Progenitor cell of endocrine pancreas (in vitro differentiated cells): Measurements from ENCODE around the gene SYNGR1. TPM values are rescaled to one million over a fixed set of nuclear protein-coding genes. Genes with fewer than 3 reads are reported as not detected.

Experiments used
- DNase-seq: peaks from one replicate; pipeline ENCODE4 v3.0.0; 2021; ENCODE audit warnings: low spot score; ENCODE audit not compliant: unreplicated experiment
- H3K27ac Mint-ChIP-seq: 2 replicates; pipeline ENCODE4 v1.8.0; 2021; ENCODE audit warnings: mild to moderate bottlenecking, moderate library complexity, mixed read lengths
- H3K27me3 Mint-ChIP-seq: 2 replicates; pipeline ENCODE4 v1.8.0; 2021; ENCODE audit warnings: mixed read lengths
- H3K36me3 Mint-ChIP-seq: 2 replicates; pipeline ENCODE4 v1.8.0; 2022; ENCODE audit warnings: mixed read lengths; ENCODE audit not compliant: insufficient read depth
- H3K4me1 Mint-ChIP-seq: 2 replicates; pipeline ENCODE4 v1.8.0; 2021; ENCODE audit warnings: low read depth, mixed read lengths
- H3K4me3 Mint-ChIP-seq: 2 replicates; pipeline ENCODE4 v1.8.0; 2021; ENCODE audit warnings: low read depth, mild to moderate bottlenecking, moderate library complexity, mixed read lengths
- H3K9me3 Mint-ChIP-seq: 2 replicates; pipeline ENCODE4 v1.8.0; 2021; ENCODE audit warnings: low read depth, mixed read lengths
- total RNA-seq: library from RNA; stranded (reverse); gene quantifications from 2 replicates; pipeline ENCODE4 v1.2.1, GENCODE V29; 2021
- TF ChIP-seq, protein P1 (sequence below): fragments of 200-600 bp; sonication (generic); IDR thresholded peaks from one replicate; pipeline ENCODE4 v1.5.0; 2021; ENCODE audit warnings: antibody characterized with exemption, mild to moderate bottlenecking; ENCODE audit not compliant: unreplicated experiment

The SYNGR1 gene
- total RNA-seq, 1 donor from 2014 or later = 36.8 TPM

GRCh38 chr22:39423976-39424375 is 74.2 kb downstream of the SYNGR1 start:
- H3K27me3 Mint-ChIP-seq = no peaks in the 10 kb centered on the region
- no peaks in the 10 kb centered on the region for H3K4me1 Mint-ChIP-seq
- no peak for DNase-seq
- no peak overlapping the region for H3K27ac Mint-ChIP-seq
- H3K9me3 Mint-ChIP-seq = no peaks in the 10 kb centered on the region
- H3K36me3 Mint-ChIP-seq = peaks cover 16% of the 10 kb centered on the region
- TF ChIP-seq, protein P1, sequence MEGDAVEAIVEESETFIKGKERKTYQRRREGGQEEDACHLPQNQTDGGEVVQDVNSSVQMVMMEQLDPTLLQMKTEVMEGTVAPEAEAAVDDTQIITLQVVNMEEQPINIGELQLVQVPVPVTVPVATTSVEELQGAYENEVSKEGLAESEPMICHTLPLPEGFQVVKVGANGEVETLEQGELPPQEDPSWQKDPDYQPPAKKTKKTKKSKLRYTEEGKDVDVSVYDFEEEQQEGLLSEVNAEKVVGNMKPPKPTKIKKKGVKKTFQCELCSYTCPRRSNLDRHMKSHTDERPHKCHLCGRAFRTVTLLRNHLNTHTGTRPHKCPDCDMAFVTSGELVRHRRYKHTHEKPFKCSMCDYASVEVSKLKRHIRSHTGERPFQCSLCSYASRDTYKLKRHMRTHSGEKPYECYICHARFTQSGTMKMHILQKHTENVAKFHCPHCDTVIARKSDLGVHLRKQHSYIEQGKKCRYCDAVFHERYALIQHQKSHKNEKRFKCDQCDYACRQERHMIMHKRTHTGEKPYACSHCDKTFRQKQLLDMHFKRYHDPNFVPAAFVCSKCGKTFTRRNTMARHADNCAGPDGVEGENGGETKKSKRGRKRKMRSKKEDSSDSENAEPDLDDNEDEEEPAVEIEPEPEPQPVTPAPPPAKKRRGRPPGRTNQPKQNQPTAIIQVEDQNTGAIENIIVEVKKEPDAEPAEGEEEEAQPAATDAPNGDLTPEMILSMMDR = no peak
- no peak overlapping the region for H3K4me3 Mint-ChIP-seq

DNA sequence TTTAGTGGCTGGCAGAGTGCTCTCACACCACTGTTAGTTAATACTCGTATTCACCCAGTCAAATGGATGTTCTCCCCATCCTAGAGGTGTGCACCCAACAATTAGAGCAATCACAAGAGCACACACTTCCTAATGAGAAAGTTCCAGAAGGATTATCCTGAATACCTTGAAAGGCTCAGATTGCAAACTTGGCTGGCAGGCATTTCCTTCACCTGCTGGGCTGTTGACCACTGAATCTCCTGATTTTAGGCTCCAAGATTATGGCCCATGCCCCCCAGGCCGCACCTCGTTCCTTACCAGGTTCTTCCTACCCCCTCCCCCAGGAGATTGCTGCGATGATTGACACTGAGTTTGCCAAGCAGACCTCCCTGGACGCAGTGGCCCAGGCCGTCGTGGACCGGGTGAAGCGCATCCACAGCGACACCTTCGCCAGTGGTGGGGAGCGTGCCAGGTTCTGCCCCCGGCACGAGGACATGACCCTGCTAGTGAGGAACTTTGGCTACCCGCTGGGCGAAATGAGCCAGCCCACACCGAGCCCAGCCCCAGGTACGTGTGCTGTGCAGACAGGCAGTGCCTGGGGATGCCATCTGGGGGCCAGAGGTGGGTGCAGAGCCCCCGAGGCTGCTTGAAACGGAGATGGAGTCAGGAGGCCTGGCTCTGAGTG is 76.7 kb downstream of the SYNGR1 start:
- peaks cover 12% of the 10 kb centered on the region for H3K36me3 Mint-ChIP-seq
- no peak overlapping the region for H3K4me3 Mint-ChIP-seq
- no peaks in the 10 kb centered on the region for H3K4me1 Mint-ChIP-seq
- no peaks in the 10 kb centered on the region for H3K9me3 Mint-ChIP-seq
- no peak overlapping the region for H3K27ac Mint-ChIP-seq
- DNase-seq = no peak
- TF ChIP-seq, protein P1 = no peak
- H3K27me3 Mint-ChIP-seq = no peaks in the 10 kb centered on the region

GRCh38 chr22:39427751-39428596 is 78.2 kb downstream of the SYNGR1 start:
- Mint-ChIP-seq H3K4me3 (no peak overlapping the region), H3K36me3 (peaks cover 7% of the 10 kb centered on the region), H3K27me3 (no peaks in the 10 kb centered on the region), H3K9me3 (no peaks in the 10 kb centered on the region), H3K27ac (no peak overlapping the region), H3K4me1 (no peaks in the 10 kb centered on the region)
- DNase-seq = no peak
- TF ChIP-seq, protein P1 = no peak

- DNase-seq = no peak
- no peaks in the 10 kb centered on the region for H3K9me3 Mint-ChIP-seq
- peaks cover 7% of the 10 kb centered on the region for H3K36me3 Mint-ChIP-seq
- H3K27ac Mint-ChIP-seq = no peak overlapping the region
- TF ChIP-seq, protein P1 = no peak
- H3K4me3 Mint-ChIP-seq = no peak overlapping the region
- H3K4me1 Mint-ChIP-seq = no peaks in the 10 kb centered on the region
- no peaks in the 10 kb centered on the region for H3K27me3 Mint-ChIP-seq
Measured at GRCh38 chr22:39428597-39429071, 78.8 kb downstream of the SYNGR1 start.

DNA sequence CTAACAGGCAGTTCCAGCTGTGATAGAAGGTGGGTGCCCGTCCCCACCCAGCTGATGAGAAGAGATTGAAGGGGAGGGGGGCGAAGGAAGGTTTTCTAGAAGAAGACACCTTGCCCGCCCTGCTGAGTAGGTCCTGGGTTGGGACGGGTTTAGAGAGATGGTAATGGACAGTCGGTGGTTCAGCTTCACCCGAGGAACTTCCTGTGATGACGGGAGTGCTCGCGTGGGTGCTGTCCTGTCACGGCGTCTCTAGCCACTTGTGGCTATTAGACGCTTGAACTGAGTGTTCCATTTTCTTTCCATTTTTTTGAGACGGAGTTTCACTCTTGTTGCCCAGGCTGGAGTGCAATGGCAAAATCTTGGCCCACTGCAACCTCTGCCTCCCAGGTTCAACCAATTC is 79.4 kb downstream of the SYNGR1 start:
- no peaks in the 10 kb centered on the region for H3K27me3 Mint-ChIP-seq
- DNase-seq = no peak
- TF ChIP-seq, protein P1 = no peak
- H3K9me3 Mint-ChIP-seq = no peaks in the 10 kb centered on the region
- no peak overlapping the region for H3K4me3 Mint-ChIP-seq
- no peak overlapping the region for H3K27ac Mint-ChIP-seq
- peaks cover 4% of the 10 kb centered on the region for H3K36me3 Mint-ChIP-seq
- H3K4me1 Mint-ChIP-seq = no peaks in the 10 kb centered on the region
